K562 (cell line): ENCODE results near the gene ZNF488. TPM values are rescaled to one million over a fixed set of nuclear protein-coding genes. Genes with fewer than 3 reads are reported as not detected.
"Not testable (repeated sequence)": the region's sequence is repeated elsewhere in the genome, so short reads cannot be mapped to it uniquely, and the experiment has no call there.

Experiments
- ATAC-seq: fragments of 200-7000 bp; cut with Tn5 transposase; 3 replicates; pipeline ENCODE4 v1.9.1; 2020; ENCODE audit warnings: moderate library complexity
- BruUV-seq: library from RNA; stranded (reverse); fragments of 400-500 nt; replicated peaks from 2 replicates; lab custom pipeline; 2021; lab: Mats Ljungman, UMichigan
- CTCF ChIA-PET: fragments of 300-600 bp; formaldehyde crosslinking; extraction: SDS; loops from one replicate; lab custom pipeline; 2021; ENCODE audit warnings: low intra/inter-chr PET ratio; lab: Yijun Ruan, JAX
- POLR2A ChIA-PET: fragments of 300-600, 350-650 bp; sonication (Branson Sonifier 250); formaldehyde crosslinking; extraction: SDS; loops from one replicate; lab custom pipeline; 2021; ENCODE audit warnings: antibody characterized with exemption, inconsistent platforms; lab: Yijun Ruan, JAX
- DNase-seq, 4 experiments: peaks; one replicate each; pipeline versions ENCODE4 v3.0.0 to v3.0.0-alpha.2; 2011 to 2018; ENCODE audit warnings: low spot score in 3 of 4, mixed read lengths in 3 of 4; ENCODE audit errors: extremely low read depth in 1 of 4
- FAIRE-seq: peaks from 2 replicates; lab custom pipeline; 2011; peaks lifted over from hg19 to GRCh38; lab: Jason Lieb, UNC
- H2AFZ ChIP-seq: 2 replicates; pipeline ENCODE4 v1.6.0; 2011; ENCODE audit warnings: low read depth, low read length, control low read depth, inconsistent platforms
- H3K27ac ChIP-seq: fragments of 200-600 bp; 3 replicates; pipeline ENCODE4 v1.8.0; 2011; ENCODE audit warnings: low read depth, mild to moderate bottlenecking, control low read depth, inconsistent platforms, low read length, moderate library complexity, mixed read lengths; ENCODE audit errors: extremely low read depth
- H3K27me3 ChIP-seq, 2 experiments: fragments of 300-600 bp in 1 of 2; 2 replicates in 1 of 2; 3 replicates in 1 of 2; pipeline versions ENCODE4 v1.6.0 to v1.8.0; 2011; ENCODE audit warnings: inconsistent platforms in 2 of 2, low read length in 2 of 2, mild to moderate bottlenecking in 1 of 2, mixed read lengths in 1 of 2, moderate library complexity in 1 of 2; ENCODE audit not compliant: control insufficient read depth in 2 of 2, insufficient read depth in 2 of 2
- H3K36me3 ChIP-seq: fragments of 300-600 bp; 3 replicates; pipeline ENCODE4 v1.8.0; 2011; ENCODE audit warnings: mild to moderate bottlenecking, low read length, inconsistent platforms; ENCODE audit not compliant: control insufficient read depth, insufficient read depth
- H3K4me1 ChIP-seq, 2 experiments: fragments of 200-600 bp in 1 of 2; replicated peaks in 1 of 2; 2 replicates in 1 of 2; 3 replicates in 1 of 2; pipeline versions ENCODE4 v1.5.1 to v1.8.0; 2011; ENCODE audit warnings: inconsistent platforms in 2 of 2, low read length in 2 of 2, mild to moderate bottlenecking in 1 of 2, mixed read lengths in 1 of 2, moderate library complexity in 1 of 2; ENCODE audit not compliant: control insufficient read depth in 2 of 2, insufficient read depth in 2 of 2
- H3K4me2 ChIP-seq: 2 replicates; pipeline ENCODE4 v1.6.1; 2011; ENCODE audit warnings: low read length, control low read depth, inconsistent platforms, mixed read lengths; ENCODE audit not compliant: insufficient read depth
- H3K4me3 ChIP-seq: fragments of 200-600 bp; sonication (generic), shearing (Covaris generic); 2 replicates; pipeline ENCODE4 v1.5.1; 2016; ENCODE audit warnings: control low read depth, inconsistent platforms
- H3K79me2 ChIP-seq: fragments of 200-600 bp; 3 replicates; pipeline ENCODE4 v1.8.0; 2011; ENCODE audit warnings: low read length, inconsistent platforms; ENCODE audit not compliant: control insufficient read depth, insufficient read depth
- H3K9ac ChIP-seq, 2 experiments: 2 replicates each; pipeline versions ENCODE4 v1.6.0 to v1.6.1; 2011; ENCODE audit warnings: low read depth in 2 of 2, low read length in 2 of 2, control low read depth in 1 of 2, inconsistent platforms in 1 of 2, mild to moderate bottlenecking in 1 of 2, mixed read lengths in 1 of 2; ENCODE audit not compliant: insufficient read depth in 1 of 2
- H3K9me1 ChIP-seq: one replicate; pipeline ENCODE4 v1.6.0; 2011; ENCODE audit warnings: inconsistent platforms, mild to moderate bottlenecking, low read length, moderate library complexity; ENCODE audit not compliant: control insufficient read depth, insufficient read depth
- H3K9me3 ChIP-seq: replicated peaks from 2 replicates; pipeline ENCODE4 v1.5.1; 2011; ENCODE audit warnings: low read depth, low read length, inconsistent platforms; ENCODE audit not compliant: control insufficient read depth, insufficient read depth
- H4K20me1 ChIP-seq: replicated peaks from 2 replicates; pipeline ENCODE4 v1.6.1; 2011; ENCODE audit warnings: low read length, inconsistent platforms, mixed read lengths; ENCODE audit not compliant: control insufficient read depth, insufficient read depth
- CBX2 ChIP-seq: fragments of 200-600 bp; sonication (generic); IDR thresholded peaks from one replicate; pipeline ENCODE4 v1.6.1; 2012; ENCODE audit warnings: mild to moderate bottlenecking, low read length, inconsistent platforms; ENCODE audit not compliant: insufficient read depth, poor library complexity, severe bottlenecking
- SMAD1 ChIP-seq: fragments of 150-350 bp; IDR thresholded peaks from 2 replicates; pipeline ENCODE4 v1.6.1; 2014; ENCODE audit warnings: low read length, low read depth; ENCODE audit not compliant: partially characterized antibody
- ZNF263 ChIP-seq: sonication (generic); formaldehyde crosslinking; IDR thresholded peaks from 2 replicates; pipeline ENCODE4 v1.8.0; 2022; ENCODE audit warnings: mild to moderate bottlenecking, missing genetic modification reagents, borderline replicate concordance
- WGBS: fragments of 100-300 bp; shearing (Covaris generic); methylation state at CpG from one replicate; pipeline ENCODE4 v1.1.6; 2016; ENCODE audit warnings: low coverage, mixed read lengths; ENCODE audit not compliant: insufficient coverage; ENCODE audit errors: missing lambda C conversion rate; 5-methylcytosine and 5-hydroxymethylcytosine counted together
- in situ Hi-C: fragments of 300-500 bp; cut with MboI; formaldehyde crosslinking; loops from 4 replicates; pipeline ENCODE4 v1.15.0; 2018; ENCODE audit warnings: inconsistent platforms, mixed read lengths
- intact Hi-C: fragments of 100-400 bp; cut with micrococcal nuclease; formaldehyde crosslinking; loops from 2 replicates; pipeline ENCODE4 v1.14.2; 2022
- polyA plus RNA-seq, 8 experiments: library from polyadenylated mRNA; depleted of rRNA in 4 of 8; stranded (reverse) in 5 of 8; unstranded in 3 of 8; fragments of >200 nt; fragmentation: Nextera tagmentation in 2 of 8; fragmentation: Illumina TruSeq in 1 of 8; extraction: Ambion mirVana in 2 of 8; extraction: Trizol in 1 of 8; gene quantifications; 2 replicates each; pipeline versions ENCODE4 v1.2.1 to v1.2.3, GENCODE V29; 2011 to 2014; ENCODE audit warnings: inconsistent platforms in 1 of 8, missing spikeins in 1 of 8
- total RNA-seq, 7 experiments: library from RNA; depleted of rRNA in 6 of 7; stranded (reverse); fragments of >200 nt in 6 of 7; fragmentation: Illumina TruSeq in 2 of 7; extraction: Trizol in 2 of 7; gene quantifications; 2 replicates each; pipeline versions ENCODE4 v1.2.1 to v1.2.3, GENCODE V29; 2011 to 2021; ENCODE audit warnings: low replicate concordance in 1 of 7

ZNF488 gene
- total and polyA plus RNA-seq, 9 of the 15 experiments (the other 6 are each of a cell fraction or from before 2014, with no cell fraction given): 0.03 to 0.09 (median 0.05) TPM; not detected in 3

DNA sequence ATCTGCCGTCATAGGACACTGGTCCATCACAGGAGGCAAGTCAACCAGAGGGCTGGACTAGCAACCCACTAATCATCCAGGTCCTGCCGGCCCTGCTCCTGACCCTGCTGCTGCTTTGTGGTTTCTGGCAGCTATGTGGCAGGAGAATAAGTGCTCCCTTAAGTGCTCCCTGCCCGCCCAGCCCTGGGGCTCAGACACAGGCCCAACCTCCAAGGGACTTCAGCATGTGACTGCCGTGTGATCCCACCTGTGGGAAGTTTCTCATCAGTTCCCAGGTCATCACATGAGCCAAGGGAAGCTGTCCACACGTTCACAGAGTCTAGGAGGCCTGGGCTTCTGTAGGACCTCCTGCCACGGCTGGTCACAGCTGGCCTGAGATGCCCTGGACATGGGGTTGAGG lies 34.2 kb upstream of the ZNF488 start:
- Histone ChIP-seq H2AFZ (no peak overlapping the region), H3K4me1 (peaks cover 0 to 5% of the 10 kb centered on the region in 2 experiments; a peak in 1 of 5 replicates), H3K9me3 (no peaks in the 10 kb centered on the region), H3K4me2 (no peak overlapping the region), H3K27ac (no peak overlapping the region), H4K20me1 (0 out of 2 replicates have a peak, but pooled peaks cover 2% of the 10 kb centered on the region), H3K27me3 (peaks cover 11 to 67% of the 10 kb centered on the region in 2 experiments; a peak in 4 of 5 replicates), H3K36me3 (no peaks in the 10 kb centered on the region), H3K9ac (peak overlapping the region in 1 of 2 experiments; percentile 26; a peak in 1 of 4 replicates), H3K79me2 (no peaks in the 10 kb centered on the region), H3K4me3 (no peak overlapping the region), H3K9me1 (no peaks in the 10 kb centered on the region)
- DNase-seq (no peak), ATAC-seq (no peak), FAIRE-seq (no peak)
- no peak for TF ChIP-seq CBX2
- TF ChIP-seq SMAD1: no peak
- peak; percentile 54; the same call in 1 of the 2 replicates for TF ChIP-seq ZNF263
- BruUV-seq: no TSS peak
- in situ Hi-C loops: no loop called here
- intact Hi-C loops: no loop called here
- ChIA-PET POLR2A (no interaction called here), CTCF (no interaction called here)
- 5% methylated on average over 6 of the region's 6 CpGs for WGBS

- H3K9ac ChIP-seq, H3K4me2 ChIP-seq, CTCF ChIA-PET, H3K9me1 ChIP-seq, intact Hi-C loops, H3K4me1 ChIP-seq, ATAC-seq, H3K4me3 ChIP-seq, in situ Hi-C loops, H3K79me2 ChIP-seq, H4K20me1 ChIP-seq, H3K9me3 ChIP-seq, FAIRE-seq, DNase-seq, H3K27ac ChIP-seq, H2AFZ ChIP-seq, H3K36me3 ChIP-seq, POLR2A ChIA-PET, BruUV-seq: not testable (repeated sequence)
- 0% methylated on average over 6 of the region's 6 CpGs for WGBS
- peaks cover 14 to 76% of the 10 kb centered on the region in 2 experiments; a peak in 4 of 5 replicates for H3K27me3 ChIP-seq
These were observed 32.5 kb upstream of the ZNF488 start for GRCh38 chr10:47416305-47417218.
